Gastroesophageal sphincter (tissue), 4 donors: ENCODE results near the gene NOL8. TPM values are rescaled to one million over a fixed set of nuclear protein-coding genes. Genes with fewer than 3 reads are reported as not detected.

Experiments
- ATAC-seq: fragments of 150-250 bp; one replicate; pipeline ENCODE4 v1.9.1; 2016; ENCODE audit warnings: mild to moderate bottlenecking, moderate library complexity
- H3K27ac ChIP-seq, 4 donors: fragments of 200-600 bp; sonication (generic) in 3 of 4; 1 replicate in 3 of 4; 2 replicates in 1 of 4; pipeline ENCODE4 v1.5.1; 2016 to 2019
- H3K27me3 ChIP-seq: fragments of 200-600 bp; sonication (generic); one replicate; pipeline ENCODE4 v1.5.1; 2019
- H3K36me3 ChIP-seq, 2 donors: fragments of 200-600 bp; sonication (generic); one replicate each; pipeline ENCODE4 v1.5.1; 2019; ENCODE audit warnings: control low read depth in 1 of 2
- H3K4me1 ChIP-seq, 3 donors: fragments of 200-600 bp; sonication (generic); 1 replicate in 2 of 3; 2 replicates in 1 of 3; pipeline ENCODE4 v1.5.1; 2016 to 2019; ENCODE audit warnings: control low read depth in 2 of 3
- H3K4me3 ChIP-seq, 2 donors: fragments of 200-600 bp; sonication (generic); one replicate each; pipeline ENCODE4 v1.5.1; 2019; ENCODE audit warnings: mild to moderate bottlenecking in 1 of 2, moderate library complexity in 1 of 2
- H3K9me3 ChIP-seq, 3 donors: fragments of 200-600 bp; sonication (generic); one replicate each; pipeline ENCODE4 v1.5.1; 2017 to 2019; ENCODE audit warnings: control low read depth in 2 of 3
- EP300 ChIP-seq: sonication (generic); formaldehyde crosslinking; IDR thresholded peaks from one replicate; pipeline ENCODE4 v1.6.1; 2017; ENCODE audit warnings: antibody characterized with exemption, mild to moderate bottlenecking
- POLR2A ChIP-seq, 2 donors: fragments of 450-650 bp; IDR thresholded peaks; one replicate each; pipeline ENCODE4 v1.6.1; 2017; ENCODE audit warnings: antibody characterized with exemption in 2 of 2, mild to moderate bottlenecking in 2 of 2, moderate library complexity in 1 of 2
- POLR2AphosphoS5 ChIP-seq: sonication (generic); formaldehyde crosslinking; IDR thresholded peaks from one replicate; pipeline ENCODE4 v1.6.1; 2017; ENCODE audit warnings: antibody characterized with exemption
- WGBS, 2 donors: methylation state at CpG; one replicate each; pipeline ENCODE4 v1.1.5; 2018; ENCODE audit warnings: low coverage in 1 of 2; 5-methylcytosine and 5-hydroxymethylcytosine counted together
- total RNA-seq, 4 donors: library from RNA; depleted of rRNA; stranded (reverse); fragments of >200 nt; gene quantifications; one replicate each; pipeline ENCODE4 v1.1.0, GENCODE V29; 2016
- TF ChIP-seq, protein P1 (sequence below), 4 experiments: fragments of 200-600 bp in 2 of 4; fragments of 450-650 bp in 2 of 4; sonication (generic) in 1 of 4; IDR thresholded peaks; one replicate each; pipeline ENCODE4 v1.5.1; 2017 to 2019; ENCODE audit warnings: antibody characterized with exemption in 4 of 4, mild to moderate bottlenecking in 2 of 4, moderate library complexity in 2 of 4

Gene NOL8
- total RNA-seq, 4 donors from 2014 or later = 15.6 to 42.2 (median 24.4) TPM

DNA sequence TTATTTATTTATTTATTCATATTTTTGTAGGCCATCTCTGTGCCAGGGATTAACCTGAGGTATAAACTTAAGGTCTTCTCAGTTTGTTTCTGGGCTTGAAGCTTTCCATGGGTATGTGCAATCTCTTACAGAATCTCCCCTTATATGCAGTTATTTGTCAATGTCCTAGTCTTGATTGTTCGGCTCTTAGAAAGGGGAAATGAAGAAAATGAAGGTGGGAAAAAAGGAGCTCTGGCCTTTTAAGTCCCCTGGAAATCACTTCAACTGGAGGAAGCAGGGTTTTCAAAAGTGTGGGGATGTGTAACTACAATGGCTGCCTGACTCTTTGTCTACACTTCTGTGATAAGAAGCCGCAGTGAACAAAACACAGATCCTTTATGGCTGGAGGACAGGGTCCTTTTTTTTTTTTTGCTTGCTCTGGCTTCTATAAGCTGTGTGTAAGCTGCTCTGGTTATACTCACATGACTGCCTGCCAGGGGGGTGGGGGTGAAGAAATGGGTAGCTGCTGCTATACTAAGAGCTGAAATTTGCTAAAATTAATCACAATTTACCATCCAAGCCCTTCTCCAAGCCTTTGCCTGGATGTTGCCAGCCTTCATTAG, 34.3 kb upstream of the NOL8 start:
- Histone ChIP-seq H3K4me3 (no peak overlapping the region), H3K9me3 (peaks cover 0 to 24% (median 0%) of the 10 kb centered on the region in 3 donors), H3K27ac (no peak overlapping the region), H3K36me3 (peaks cover 0 to 4% of the 10 kb centered on the region in 2 donors), H3K27me3 (no peaks in the 10 kb centered on the region), H3K4me1 (peaks cover 0 to 9% (median 0%) of the 10 kb centered on the region in 3 donors)
- no peak for ATAC-seq
- 8 to 40% methylated on average over 1 to 2 of the region's 2 CpGs for WGBS, 2 donors
- TF ChIP-seq EP300 = no peak
- TF ChIP-seq, protein P1, sequence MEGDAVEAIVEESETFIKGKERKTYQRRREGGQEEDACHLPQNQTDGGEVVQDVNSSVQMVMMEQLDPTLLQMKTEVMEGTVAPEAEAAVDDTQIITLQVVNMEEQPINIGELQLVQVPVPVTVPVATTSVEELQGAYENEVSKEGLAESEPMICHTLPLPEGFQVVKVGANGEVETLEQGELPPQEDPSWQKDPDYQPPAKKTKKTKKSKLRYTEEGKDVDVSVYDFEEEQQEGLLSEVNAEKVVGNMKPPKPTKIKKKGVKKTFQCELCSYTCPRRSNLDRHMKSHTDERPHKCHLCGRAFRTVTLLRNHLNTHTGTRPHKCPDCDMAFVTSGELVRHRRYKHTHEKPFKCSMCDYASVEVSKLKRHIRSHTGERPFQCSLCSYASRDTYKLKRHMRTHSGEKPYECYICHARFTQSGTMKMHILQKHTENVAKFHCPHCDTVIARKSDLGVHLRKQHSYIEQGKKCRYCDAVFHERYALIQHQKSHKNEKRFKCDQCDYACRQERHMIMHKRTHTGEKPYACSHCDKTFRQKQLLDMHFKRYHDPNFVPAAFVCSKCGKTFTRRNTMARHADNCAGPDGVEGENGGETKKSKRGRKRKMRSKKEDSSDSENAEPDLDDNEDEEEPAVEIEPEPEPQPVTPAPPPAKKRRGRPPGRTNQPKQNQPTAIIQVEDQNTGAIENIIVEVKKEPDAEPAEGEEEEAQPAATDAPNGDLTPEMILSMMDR (IDR thresholded peaks at IDR 0.05) = no peak
- no peak for TF ChIP-seq POLR2AphosphoS5
- TF ChIP-seq POLR2A (IDR thresholded peaks at IDR 0.05) = no peak

DNA sequence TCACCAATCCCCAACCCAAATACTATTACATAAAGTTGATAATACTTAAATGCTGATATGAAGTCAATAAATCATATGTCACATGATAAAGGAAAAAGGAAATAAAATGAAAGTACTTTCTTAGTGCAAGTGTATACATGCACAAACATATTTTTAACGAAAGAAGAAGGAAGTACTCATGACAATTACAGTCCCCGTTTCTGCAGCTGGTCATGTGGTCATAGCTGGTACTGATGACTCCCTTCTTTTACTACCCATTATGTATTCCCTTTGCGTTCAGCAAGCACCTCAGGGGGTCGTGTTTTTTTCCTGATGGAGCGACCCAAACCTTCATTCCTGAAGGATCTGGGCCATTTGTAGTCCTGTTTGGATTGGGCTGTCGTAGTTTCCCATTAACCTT, 27.9 kb upstream of the NOL8 start:
- H3K36me3 ChIP-seq = peaks cover 0 to 4% of the 10 kb centered on the region in 2 donors
- H3K9me3 ChIP-seq = peaks cover 0 to 23% (median 0%) of the 10 kb centered on the region in 3 donors
- no peak overlapping the region for H3K4me3 ChIP-seq
- H3K4me1 ChIP-seq = peaks cover 6 to 20% (median 12%) of the 10 kb centered on the region in 3 donors
- H3K27ac ChIP-seq = no peak overlapping the region
- 85 to 96% methylated on average over 4 to 6 of the region's 6 CpGs for WGBS, 2 donors
- ATAC-seq = no peak
- TF ChIP-seq POLR2A (IDR thresholded peaks at IDR 0.05) (no peak), EP300 (no peak), POLR2AphosphoS5 (no peak)
- TF ChIP-seq, protein P1 (IDR thresholded peaks at IDR 0.05) = no peak
- H3K27me3 ChIP-seq = no peaks in the 10 kb centered on the region

DNA sequence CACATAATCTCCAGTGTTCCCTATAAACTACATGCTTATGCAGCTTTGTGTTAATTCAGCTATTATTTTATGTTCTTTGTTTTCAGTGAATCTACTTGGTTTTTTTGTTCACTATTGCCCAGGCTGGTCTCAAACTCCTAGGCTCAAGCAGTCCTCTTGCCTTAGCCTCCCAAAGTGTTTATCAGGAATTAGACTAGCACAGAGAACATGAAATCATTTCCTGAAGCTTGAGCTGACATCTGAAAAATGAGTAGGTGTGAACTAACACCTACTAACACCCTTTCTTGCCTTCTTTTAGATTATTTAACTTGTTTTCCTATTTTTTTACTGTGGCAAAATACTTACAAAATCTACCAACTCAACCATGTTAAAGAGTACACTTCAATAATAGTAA, 25.6 kb upstream of the NOL8 start:
- H3K36me3 ChIP-seq = no peaks in the 10 kb centered on the region
- no peak for ATAC-seq
- H3K27me3 ChIP-seq = no peaks in the 10 kb centered on the region
- TF ChIP-seq EP300 (no peak), POLR2AphosphoS5 (no peak), POLR2A (IDR thresholded peaks at IDR 0.05) (no peak)
- TF ChIP-seq, protein P1 (IDR thresholded peaks at IDR 0.05) = no peak
- H3K9me3 ChIP-seq = peaks cover 0 to 7% (median 0%) of the 10 kb centered on the region in 3 donors
- H3K27ac ChIP-seq = peak overlapping the region; percentile 59 to 81 (median 77)
- peaks cover 6 to 20% (median 12%) of the 10 kb centered on the region in 3 donors for H3K4me1 ChIP-seq
- H3K4me3 ChIP-seq = no peak overlapping the region

DNA sequence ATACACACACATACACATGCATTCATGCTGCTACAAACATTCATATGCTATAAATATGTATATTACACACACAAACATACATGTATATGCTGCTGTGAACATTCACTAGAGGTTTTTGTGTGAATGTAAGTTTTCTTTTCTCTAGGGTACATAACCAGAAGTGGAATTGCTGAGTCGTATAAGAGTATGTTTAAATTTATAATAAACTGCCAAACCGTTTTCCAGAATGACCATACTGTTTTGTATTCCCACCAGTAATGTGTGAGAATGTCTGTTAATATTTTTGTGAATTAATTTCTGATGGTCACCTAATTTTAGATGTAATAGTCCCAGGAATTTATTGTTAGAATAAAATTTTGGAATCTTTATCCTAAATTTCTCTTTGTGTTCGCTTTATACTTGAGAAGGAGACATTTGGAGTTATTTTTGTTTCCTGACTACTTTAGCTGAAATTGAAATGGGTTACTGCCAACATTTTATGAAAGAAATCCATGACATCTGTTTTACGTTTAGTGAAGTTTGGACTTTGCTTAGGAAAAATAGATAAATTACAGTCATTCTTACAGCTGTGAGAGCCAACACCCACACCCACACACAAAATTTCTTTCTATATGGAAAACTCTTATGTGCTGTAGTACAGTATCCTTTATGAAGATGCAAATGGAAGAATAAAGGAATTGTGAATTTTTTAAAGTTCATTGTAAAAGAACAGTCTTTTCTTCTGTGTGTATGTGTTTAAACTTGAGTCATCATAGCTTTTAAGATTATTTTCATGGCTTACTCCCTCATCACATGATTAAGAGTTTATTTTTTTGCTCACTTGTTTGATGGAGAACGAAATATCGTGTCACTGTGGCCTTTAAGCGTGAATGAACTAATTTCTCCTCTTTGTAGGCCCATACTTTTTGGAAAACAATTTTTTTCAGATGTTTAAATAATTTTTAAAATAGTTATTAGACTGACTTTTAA, 24.9 kb upstream of the NOL8 start:
- ATAC-seq = peak; percentile 57
- H3K4me1 ChIP-seq = peaks cover 6 to 20% (median 12%) of the 10 kb centered on the region in 3 donors
- H3K27me3 ChIP-seq = no peaks in the 10 kb centered on the region
- H3K9me3 ChIP-seq = peaks cover 0 to 7% (median 0%) of the 10 kb centered on the region in 3 donors
- no peak for TF ChIP-seq EP300
- TF ChIP-seq POLR2AphosphoS5 = peak; percentile 62
- peak overlapping the region; percentile 59 to 81 (median 77) for H3K27ac ChIP-seq
- no peaks in the 10 kb centered on the region for H3K36me3 ChIP-seq
- 11 to 17% methylated on average over 7 of the region's 7 CpGs for whole genome bisulfite sequencing, 2 donors
- H3K4me3 ChIP-seq = no peak overlapping the region

DNA sequence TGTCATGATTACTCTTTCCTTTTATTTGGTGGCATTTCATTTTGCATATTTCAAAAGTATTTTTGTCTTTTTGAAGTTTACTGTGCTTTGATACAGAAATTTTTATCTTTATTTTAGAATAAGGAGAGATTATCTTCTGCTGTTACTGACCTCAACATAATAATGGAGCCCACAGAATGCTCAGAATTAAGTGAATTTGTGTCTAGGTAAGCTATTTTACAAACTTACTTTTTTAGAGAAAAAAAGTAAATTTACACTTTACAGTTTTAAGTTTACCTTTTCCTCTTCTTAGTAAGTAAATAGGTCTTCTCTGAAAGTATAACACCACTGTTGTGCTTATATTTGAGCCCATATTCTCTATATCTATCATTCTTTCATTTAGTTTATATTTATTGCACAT, 20.4 kb upstream of the NOL8 start:
- TF ChIP-seq POLR2A (IDR thresholded peaks at IDR 0.05) (no peak), POLR2AphosphoS5 (no peak), EP300 (no peak)
- TF ChIP-seq, protein P1 (IDR thresholded peaks at IDR 0.05) = no peak
- Histone ChIP-seq H3K27me3 (no peaks in the 10 kb centered on the region), H3K27ac (no peak overlapping the region), H3K4me1 (peaks cover 6 to 35% (median 8%) of the 10 kb centered on the region in 3 donors), H3K9me3 (no peaks in the 10 kb centered on the region), H3K36me3 (peaks cover 0 to 5% of the 10 kb centered on the region in 2 donors), H3K4me3 (no peak overlapping the region)
- no peak for ATAC-seq
